A549 treated with Mapracorat at 1 μM for 4 hours (cell line): ENCODE results near the gene PTPN4. TPM values are rescaled to one million over a fixed set of nuclear protein-coding genes. Genes with fewer than 3 reads are reported as not detected.

Experiments used
- total RNA-seq: library from RNA; stranded (reverse); fragments of 200-300 nt; extraction: Qiagen RNA extraction; gene quantifications from 5 replicates; pipeline ENCODE4 v1.2.3, GENCODE V29; 2022

PTPN4 gene, protein sequence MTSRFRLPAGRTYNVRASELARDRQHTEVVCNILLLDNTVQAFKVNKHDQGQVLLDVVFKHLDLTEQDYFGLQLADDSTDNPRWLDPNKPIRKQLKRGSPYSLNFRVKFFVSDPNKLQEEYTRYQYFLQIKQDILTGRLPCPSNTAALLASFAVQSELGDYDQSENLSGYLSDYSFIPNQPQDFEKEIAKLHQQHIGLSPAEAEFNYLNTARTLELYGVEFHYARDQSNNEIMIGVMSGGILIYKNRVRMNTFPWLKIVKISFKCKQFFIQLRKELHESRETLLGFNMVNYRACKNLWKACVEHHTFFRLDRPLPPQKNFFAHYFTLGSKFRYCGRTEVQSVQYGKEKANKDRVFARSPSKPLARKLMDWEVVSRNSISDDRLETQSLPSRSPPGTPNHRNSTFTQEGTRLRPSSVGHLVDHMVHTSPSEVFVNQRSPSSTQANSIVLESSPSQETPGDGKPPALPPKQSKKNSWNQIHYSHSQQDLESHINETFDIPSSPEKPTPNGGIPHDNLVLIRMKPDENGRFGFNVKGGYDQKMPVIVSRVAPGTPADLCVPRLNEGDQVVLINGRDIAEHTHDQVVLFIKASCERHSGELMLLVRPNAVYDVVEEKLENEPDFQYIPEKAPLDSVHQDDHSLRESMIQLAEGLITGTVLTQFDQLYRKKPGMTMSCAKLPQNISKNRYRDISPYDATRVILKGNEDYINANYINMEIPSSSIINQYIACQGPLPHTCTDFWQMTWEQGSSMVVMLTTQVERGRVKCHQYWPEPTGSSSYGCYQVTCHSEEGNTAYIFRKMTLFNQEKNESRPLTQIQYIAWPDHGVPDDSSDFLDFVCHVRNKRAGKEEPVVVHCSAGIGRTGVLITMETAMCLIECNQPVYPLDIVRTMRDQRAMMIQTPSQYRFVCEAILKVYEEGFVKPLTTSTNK
- total RNA-seq = 13.2 to 16.1 TPM (median 15.3 TPM) in 5 replicates

DNA sequence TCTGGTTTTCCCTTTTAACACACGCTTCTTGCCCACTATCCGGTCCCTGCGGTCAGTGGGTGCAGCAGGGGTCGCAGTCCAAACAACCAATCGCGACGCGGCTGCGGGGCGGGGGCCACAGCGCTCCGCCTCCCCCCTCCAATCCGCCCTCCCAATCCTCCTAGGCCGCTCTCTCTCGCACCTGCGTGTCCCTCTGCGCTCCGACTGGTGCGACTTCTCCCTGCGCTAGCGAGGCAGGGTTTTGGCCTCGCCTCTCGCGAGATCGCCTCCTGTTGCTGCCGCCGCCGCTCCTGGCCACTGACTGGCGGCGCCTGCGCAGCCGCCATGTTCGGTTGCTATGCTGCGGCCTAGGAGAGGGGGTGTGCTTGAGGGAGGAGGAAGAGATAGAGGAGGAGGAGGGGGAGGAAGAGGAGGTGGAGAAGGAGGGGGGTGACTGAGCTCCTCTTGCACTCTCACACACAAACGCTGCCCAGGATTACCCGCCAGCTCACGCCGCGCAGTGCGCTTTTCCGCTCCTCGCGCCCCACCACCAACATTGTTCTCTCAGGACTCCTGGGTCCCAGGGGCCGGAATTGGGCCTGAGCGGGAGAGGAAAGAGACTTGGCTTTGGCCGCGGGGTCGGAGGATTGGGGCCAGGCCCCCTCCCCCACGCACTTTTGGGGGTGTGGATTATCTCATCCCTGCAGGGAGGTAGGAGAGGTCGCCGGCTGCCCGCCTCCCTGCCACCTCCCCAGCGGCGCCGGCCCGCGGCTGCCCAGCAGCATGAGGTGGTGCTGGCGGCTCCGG is at the start of gene PTPN4:
TSS of gene PTPN4 (plus strand) at position 472 of the 786 bp plus-strand sequence. CDS start 49,932 bp downstream, outside the sequence.

DNA sequence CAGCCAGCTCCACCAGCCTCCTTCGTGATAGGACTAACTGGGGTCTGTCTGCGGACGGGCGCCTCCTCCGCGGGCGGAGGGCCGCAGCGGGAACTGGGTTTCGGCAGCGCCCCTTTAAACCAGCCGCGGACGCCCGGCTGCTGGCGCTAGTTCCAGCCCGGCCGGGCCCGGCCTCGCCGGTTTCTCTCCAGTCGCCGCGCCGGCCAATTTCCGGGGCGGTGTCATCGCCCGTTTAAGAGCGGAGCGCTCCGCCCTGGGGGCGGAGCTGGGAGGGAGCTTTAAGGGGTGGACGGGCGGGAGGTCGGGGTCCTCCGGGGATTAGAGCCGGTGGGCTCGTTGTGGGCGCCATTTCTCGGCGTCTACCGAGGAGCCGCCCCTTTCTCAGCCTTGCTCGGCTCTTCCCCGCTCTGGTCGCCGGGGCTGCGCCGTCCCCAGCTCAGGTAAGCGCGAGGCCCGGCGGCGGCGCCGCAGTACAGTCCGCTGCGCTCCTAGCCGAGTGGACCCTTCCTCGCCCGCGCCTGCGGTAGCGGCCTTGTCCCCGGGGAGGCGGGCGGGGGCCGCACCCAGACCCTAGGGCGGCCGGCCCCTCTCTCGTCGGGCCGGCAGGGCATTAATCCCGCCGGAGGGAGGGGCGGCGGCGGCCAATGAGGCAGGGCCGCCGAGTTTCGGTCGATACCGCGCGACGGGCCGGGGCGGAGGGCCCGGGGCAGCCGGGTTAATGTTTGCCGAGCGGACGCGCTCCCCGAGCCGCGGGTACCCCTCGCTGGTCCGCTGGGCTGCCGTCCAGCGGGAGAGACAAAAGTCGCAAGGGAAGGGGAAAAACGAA is 253.3 kb downstream of the PTPN4 start, which contains the start of gene EPB41L5:
TSS of gene EPB41L5 (plus strand) at position 307 of the 826 bp plus-strand sequence. CDS start 6,008 bp downstream, outside the sequence.

Other genes starting within 250 kb of the PTPN4 start
- not detected in 5 replicates for gene SCTR, start 235.4 kb upstream of the PTPN4 start, total RNA-seq
- 0.22 to 1.0 TPM (median 0.31 TPM) in 5 replicates for gene CFAP221, start 215.5 kb upstream of the PTPN4 start, total RNA-seq
- gene TMEM177, start 80.7 kb upstream of the PTPN4 start, total RNA-seq = 16.5 to 24.6 TPM (median 22.4 TPM) in 5 replicates